RWPE1 (cell line): Measurements from ENCODE around the gene OVCH2.

Source experiments
- CTCF ChIA-PET: fragments of 350-600 bp; sonication (Branson Sonifier 250); formaldehyde crosslinking; extraction: SDS; loops from one replicate; lab custom pipeline; 2021; lab: Yijun Ruan, JAX
- POLR2A ChIA-PET: fragments of 400-600 bp; formaldehyde crosslinking; extraction: SDS; loops from one replicate; lab custom pipeline; 2020; ENCODE audit warnings: antibody characterized with exemption; ENCODE audit not compliant: low non-redundant PET; lab: Yijun Ruan, JAX
- DNase-seq: peaks from one replicate; pipeline ENCODE4 v3.0.0; 2012; ENCODE audit warnings: low spot score
- H3K27ac ChIP-seq: fragments of 450-650 bp; 2 replicates; pipeline ENCODE4 v1.5.1; 2017
- CTCF ChIP-seq: fragments of 450-650 bp; conservative IDR thresholded peaks from 2 replicates; pipeline ENCODE4 v1.5.1; 2017; ENCODE audit warnings: low read depth, mild to moderate bottlenecking

The OVCH2 gene

GRCh38 chr11:7651140-7651551 is 55.1 kb downstream of the OVCH2 start:
- POLR2A ChIA-PET = no interaction called here
- H3K27ac ChIP-seq = no peak overlapping the region
- no peak for TF ChIP-seq CTCF
- CTCF ChIA-PET = interaction anchor here (1.7 kb wide), 1 partner anchor 80 kb away, joined by 8 read pairs; no protein-coding TSS in a partner anchor
- DNase-seq = no peak

GRCh38 chr11:7648264-7648663 is 58.0 kb downstream of the OVCH2 start:
- DNase-seq = no peak
- ChIA-PET POLR2A (interaction anchor here (0.6 kb wide), 1 partner anchor 371 kb away, joined by 3 read pairs; no protein-coding TSS in a partner anchor), CTCF (interaction anchor here (0.8 kb wide), 1 partner anchor 135 kb away, joined by 3 read pairs; the partner anchor contains the start of gene PPFIBP2)
- TF ChIP-seq CTCF = no peak
- no peak overlapping the region for H3K27ac ChIP-seq

GRCh38 chr11:7646866-7647265 is 59.4 kb downstream of the OVCH2 start:
- no peak for TF ChIP-seq CTCF
- POLR2A ChIA-PET = no interaction called here
- DNase-seq = no peak
- CTCF ChIA-PET = interaction anchor here (0.8 kb wide), 1 partner anchor 76 kb away, joined by 4 read pairs; no protein-coding TSS in a partner anchor
- no peak overlapping the region for H3K27ac ChIP-seq

- H3K27ac ChIP-seq = no peak overlapping the region
- no peak for DNase-seq
- ChIA-PET POLR2A (no interaction called here), CTCF (interaction anchor here (0.6 kb wide), 1 partner anchor 572 kb away, joined by 4 read pairs; no protein-coding TSS in a partner anchor)
- TF ChIP-seq CTCF = no peak
Measured at GRCh38 chr11:7645206-7645605, 61.1 kb downstream of the OVCH2 start.

- CTCF ChIA-PET = interaction anchor here (1.1 kb wide), 1 partner anchor 72 kb away, joined by 7 read pairs; no protein-coding TSS in a partner anchor
- no peak for TF ChIP-seq CTCF
- POLR2A ChIA-PET = no interaction called here
- no peak overlapping the region for H3K27ac ChIP-seq
- DNase-seq = no peak
Measured at GRCh38 chr11:7643314-7643713, 63.0 kb downstream of the OVCH2 start.

GRCh38 chr11:7642747-7643146 is 63.5 kb downstream of the OVCH2 start:
- CTCF ChIA-PET = interaction anchor here (1.0 to 1.1 kb wide), 2 partner anchors 15 to 71 kb away, joined by 3 to 7 read pairs; no protein-coding TSS in a partner anchor
- no peak overlapping the region for H3K27ac ChIP-seq

More at GRCh38 chr11:7642747-7643146, 63.5 kb downstream of the OVCH2 start:
- TF ChIP-seq CTCF = no peak
- no peak for DNase-seq
- POLR2A ChIA-PET = no interaction called here
